IMR-90 (cell line): ENCODE data around the gene TRIO. TPM values are rescaled to one million over a fixed set of nuclear protein-coding genes. Genes with fewer than 3 reads are reported as not detected.

Experiments
- ATAC-seq: fragments of 200-7000 bp; cut with Tn5 transposase; 2 replicates; pipeline ENCODE4 v1.9.1; 2020; ENCODE audit warnings: low read depth, mild to moderate bottlenecking, moderate library complexity
- BruUV-seq: library from RNA; stranded (reverse); fragments of 400-500 nt; replicated peaks from 2 replicates; lab custom pipeline; 2021; lab: Mats Ljungman, UMichigan
- CTCF ChIA-PET: fragments of 300-600 bp; formaldehyde crosslinking; extraction: SDS; loops from one replicate; lab custom pipeline; 2021; ENCODE audit warnings: antibody characterized with exemption; lab: Yijun Ruan, JAX
- POLR2A ChIA-PET: fragments of 300-600 bp; sonication (Branson Sonifier 250); formaldehyde crosslinking; loops from one replicate; lab custom pipeline; 2022; ENCODE audit warnings: antibody characterized with exemption; ENCODE audit not compliant: unreplicated experiment; lab: Charles Lee
- DNase-seq: peaks from one replicate; pipeline ENCODE4 v3.0.0; 2013
- H2AFZ ChIP-seq: replicated peaks from 2 replicates; pipeline ENCODE3; 2013; ENCODE audit warnings: low read length, mild to moderate bottlenecking; ENCODE audit not compliant: poor library complexity
- H2AK5ac ChIP-seq: 2 replicates; pipeline ENCODE4 v1.6.1; 2013; ENCODE audit warnings: low read depth, low read length, inconsistent platforms
- H2AK9ac ChIP-seq: replicated peaks from 2 replicates; pipeline ENCODE3; 2013; ENCODE audit warnings: mild to moderate bottlenecking, low read depth, low read length, moderate library complexity; ENCODE audit not compliant: poor library complexity
- H2BK120ac ChIP-seq: 2 replicates; pipeline ENCODE4 v1.6.1; 2013; ENCODE audit warnings: low read depth, low read length, inconsistent platforms
- H2BK15ac ChIP-seq: 3 replicates; pipeline ENCODE4 v1.6.1; 2013; ENCODE audit warnings: low read depth, low read length, inconsistent platforms
- H2BK20ac ChIP-seq: 2 replicates; pipeline ENCODE4 v1.6.1; 2013; ENCODE audit warnings: low read depth, mild to moderate bottlenecking, inconsistent platforms, low read length, moderate library complexity
- H2BK5ac ChIP-seq: 2 replicates; pipeline ENCODE4 v1.6.1; 2013; ENCODE audit warnings: mild to moderate bottlenecking, low read depth, low read length, inconsistent platforms; ENCODE audit not compliant: poor library complexity, severe bottlenecking
- H3K14ac ChIP-seq: replicated peaks from 2 replicates; pipeline ENCODE4 v1.6.1; 2013; ENCODE audit warnings: low read depth, low read length, inconsistent platforms
- H3K18ac ChIP-seq: 2 replicates; pipeline ENCODE4 v1.6.1; 2013; ENCODE audit warnings: low read depth, low read length, control low read depth
- H3K23ac ChIP-seq: 2 replicates; pipeline ENCODE4 v1.6.1; 2013; ENCODE audit warnings: low read depth, low read length, inconsistent platforms
- H3K27ac ChIP-seq: 2 replicates; pipeline ENCODE4 v1.5.1; 2013; ENCODE audit warnings: mild to moderate bottlenecking, control low read depth, low read length; ENCODE audit not compliant: insufficient read depth
- H3K27me3 ChIP-seq: 2 replicates; pipeline ENCODE4 v1.6.1; 2013; ENCODE audit warnings: low read length; ENCODE audit not compliant: control insufficient read depth, insufficient read depth
- H3K36me3 ChIP-seq: 2 replicates; pipeline ENCODE4 v1.6.1; 2013; ENCODE audit warnings: low read length, mixed read lengths; ENCODE audit not compliant: control insufficient read depth, insufficient read depth
- H3K4ac ChIP-seq: 2 replicates; pipeline ENCODE4 v1.6.1; 2013; ENCODE audit warnings: low read depth, low read length, inconsistent platforms
- H3K4me1 ChIP-seq: 2 replicates; pipeline ENCODE4 v1.6.1; 2013; ENCODE audit warnings: low read length, mixed read lengths; ENCODE audit not compliant: control insufficient read depth, insufficient read depth
- H3K4me2 ChIP-seq: 2 replicates; pipeline ENCODE4 v1.6.1; 2013; ENCODE audit warnings: low read depth, mild to moderate bottlenecking, control low read depth, low read length, moderate library complexity
- H3K4me3 ChIP-seq: 2 replicates; pipeline ENCODE4 v1.5.1; 2013; ENCODE audit warnings: low read depth, mild to moderate bottlenecking, control low read depth, low read length, moderate library complexity; ENCODE audit not compliant: insufficient read depth
- H3K56ac ChIP-seq: 2 replicates; pipeline ENCODE4 v1.6.1; 2013; ENCODE audit warnings: low read length, inconsistent platforms; ENCODE audit not compliant: insufficient read depth; ENCODE audit errors: extremely low read depth
- H3K79me1 ChIP-seq, 2 experiments: 2 replicates each; pipeline ENCODE4 v1.6.1; 2013; ENCODE audit warnings: low read length in 2 of 2, inconsistent platforms in 1 of 2, low read depth in 1 of 2
- H3K9ac ChIP-seq: 2 replicates; pipeline ENCODE4 v1.6.1; 2013; ENCODE audit warnings: low read depth, low read length, control low read depth
- H3K9me1 ChIP-seq: 2 replicates; pipeline ENCODE4 v1.6.1; 2013; ENCODE audit warnings: low read length, inconsistent platforms; ENCODE audit not compliant: insufficient read depth
- H3K9me3 ChIP-seq: 2 replicates; pipeline ENCODE4 v1.6.1; 2013; ENCODE audit warnings: low read length; ENCODE audit not compliant: control insufficient read depth, insufficient read depth
- H4K20me1 ChIP-seq: 2 replicates; pipeline ENCODE4 v1.6.1; 2013; ENCODE audit warnings: low read length, inconsistent platforms; ENCODE audit not compliant: insufficient read depth
- H4K5ac ChIP-seq: 2 replicates; pipeline ENCODE4 v1.6.1; 2013; ENCODE audit warnings: mild to moderate bottlenecking, low read depth, low read length, control low read depth
- H4K8ac ChIP-seq, 2 experiments: 2 replicates each; pipeline ENCODE4 v1.6.1; 2013; ENCODE audit warnings: low read depth in 2 of 2, low read length in 2 of 2, control low read depth in 1 of 2, inconsistent platforms in 1 of 2
- H4K91ac ChIP-seq: 2 replicates; pipeline ENCODE4 v1.6.1; 2013; ENCODE audit warnings: low read depth, low read length, inconsistent platforms; ENCODE audit not compliant: insufficient read depth
- BHLHE40 ChIP-seq: fragments of 150-350 bp; IDR thresholded peaks from 2 replicates; pipeline ENCODE4 v1.6.1; 2016; ENCODE audit warnings: mild to moderate bottlenecking, low read depth, low read length
- CEBPB ChIP-seq: IDR thresholded peaks from 2 replicates; pipeline ENCODE4 v1.6.1; 2012; ENCODE audit warnings: low read depth, low read length, improper control_type of control experiment
- CHD1 ChIP-seq: IDR thresholded peaks from 2 replicates; pipeline ENCODE4 v1.6.1; 2012; ENCODE audit warnings: low read depth, low read length, improper control_type of control experiment
- ELK1 ChIP-seq: fragments of 150-350 bp; IDR thresholded peaks from 2 replicates; pipeline ENCODE4 v1.6.1; 2016; ENCODE audit warnings: low read depth, mild to moderate bottlenecking, low read length, moderate library complexity, borderline replicate concordance
- FOS ChIP-seq: fragments of 150-350 bp; IDR thresholded peaks from 2 replicates; pipeline ENCODE4 v1.6.1; 2016; ENCODE audit warnings: low read depth, low read length
- MAFK ChIP-seq: IDR thresholded peaks from 2 replicates; pipeline ENCODE4 v1.6.1; 2012; ENCODE audit warnings: low read depth, low read length, improper control_type of control experiment
- MAZ ChIP-seq: IDR thresholded peaks from 2 replicates; pipeline ENCODE4 v1.6.1; 2012; ENCODE audit warnings: low read depth, mild to moderate bottlenecking, low read length, improper control_type of control experiment, moderate library complexity, borderline replicate concordance
- MXI1 ChIP-seq: IDR thresholded peaks from 2 replicates; pipeline ENCODE4 v1.6.1; 2012; ENCODE audit warnings: low read depth, mild to moderate bottlenecking, low read length, moderate library complexity, borderline replicate concordance
- NFE2L2 ChIP-seq: fragments of 150-350 bp; IDR thresholded peaks from 2 replicates; pipeline ENCODE4 v1.6.1; 2016; ENCODE audit warnings: low read depth, mild to moderate bottlenecking, low read length
- POLR2A ChIP-seq: IDR thresholded peaks from 2 replicates; pipeline ENCODE4 v1.6.1; 2012; ENCODE audit warnings: mild to moderate bottlenecking, low read depth, low read length
- RAD21 ChIP-seq: IDR thresholded peaks from 2 replicates; pipeline ENCODE4 v1.6.1; 2012; ENCODE audit warnings: low read length, improper control_type of control experiment
- RCOR1 ChIP-seq: IDR thresholded peaks from 2 replicates; pipeline ENCODE4 v1.6.1; 2012; ENCODE audit warnings: mild to moderate bottlenecking, low read length, improper control_type of control experiment; ENCODE audit not compliant: insufficient replicate concordance
- RFX5 ChIP-seq: IDR thresholded peaks from 2 replicates; pipeline ENCODE4 v1.8.0; 2012; ENCODE audit warnings: low read depth, mild to moderate bottlenecking, low read length, moderate library complexity
- SMC3 ChIP-seq: fragments of 150-350 bp; IDR thresholded peaks from 2 replicates; pipeline ENCODE4 v1.6.1; 2016; ENCODE audit warnings: low read depth, mild to moderate bottlenecking, antibody characterized with exemption, low read length, moderate library complexity
- WGBS, 2 experiments: methylation state at CpG; one replicate each; pipeline versions ENCODE4 v1.1.5 to v1.1.7; 2013; ENCODE audit warnings: missing lambda C conversion rate in 2 of 2; ENCODE audit not compliant: insufficient read length in 1 of 2; ENCODE audit errors: extremely low coverage in 2 of 2; 5-methylcytosine and 5-hydroxymethylcytosine counted together
- dilution Hi-C: fragments of 300-500 bp; cut with HindIII; formaldehyde crosslinking; loops from one replicate; pipeline ENCODE4 v1.14.3; 2018; ENCODE audit warnings: low sequenced_read_pairs; ENCODE audit not compliant: unreplicated experiment
- in situ Hi-C: fragments of 300-500 bp; cut with MboI; formaldehyde crosslinking; loops from 3 replicates; pipeline ENCODE4 v1.14.3; 2019; ENCODE audit warnings: low sequenced_read_pairs, inconsistent platforms, mixed read lengths
- intact Hi-C: fragments of 100-400 bp; cut with micrococcal nuclease; formaldehyde crosslinking; loops from 2 replicates; pipeline ENCODE4 v1.10.0; 2022
- polyA plus RNA-seq, 3 experiments: library from polyadenylated mRNA; depleted of rRNA; stranded (reverse); fragments of >200 nt; gene quantifications; 2 replicates each; pipeline ENCODE4 v1.2.3, GENCODE V29; 2012; ENCODE audit warnings: low replicate concordance in 1 of 3
- total RNA-seq: library from RNA; depleted of rRNA; stranded (reverse); fragments of >200 nt; gene quantifications from 2 replicates; pipeline ENCODE4 v1.2.3, GENCODE V29; 2012
- TF ChIP-seq, protein P1 (sequence below): fragments of 150-350 bp; IDR thresholded peaks from 2 replicates; pipeline ENCODE4 v1.6.1; 2017; ENCODE audit warnings: mild to moderate bottlenecking, antibody characterized with exemption, low read length, low read depth

TRIO gene
- total and polyA plus RNA-seq, 2 of the 4 experiments (the other 2 are of a cell fraction), result 206 to 522 TPM

DNA sequence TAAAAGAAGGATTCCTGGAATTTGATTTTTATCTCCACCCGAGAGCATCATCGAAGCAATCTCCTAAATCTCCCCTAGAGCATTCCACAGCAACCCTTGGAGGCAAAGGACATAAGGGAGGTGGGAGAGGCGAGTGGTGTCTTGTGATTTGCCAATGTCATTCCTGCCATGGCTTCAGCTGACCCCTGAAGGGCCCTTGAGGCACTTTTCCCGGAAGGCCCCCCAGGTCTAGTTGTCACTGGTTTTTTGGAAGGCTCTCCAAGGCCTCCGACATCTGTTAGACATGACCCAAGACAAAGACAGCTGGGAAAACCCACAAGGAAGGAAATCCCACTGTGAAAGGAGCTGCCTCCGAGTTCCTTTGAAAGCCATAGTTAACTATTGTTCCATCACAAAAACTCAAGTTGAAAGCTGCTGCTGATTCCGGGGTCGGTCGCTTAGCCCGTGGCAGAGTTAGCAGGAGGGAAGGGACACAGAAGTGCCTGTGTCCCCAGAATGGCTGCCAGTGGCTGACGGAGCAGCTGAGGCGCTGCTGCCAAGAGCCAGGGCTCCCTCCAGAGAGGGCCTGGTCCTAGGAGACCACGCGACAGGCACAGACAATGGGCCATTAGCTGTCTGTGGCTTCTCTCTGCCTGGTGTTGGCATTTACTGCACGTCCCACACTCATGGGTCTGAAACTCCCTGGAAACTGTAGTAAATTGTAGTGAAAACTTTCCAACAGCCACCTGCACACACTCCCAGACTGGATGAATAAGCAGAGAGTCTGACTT lies 24.4 kb upstream of the TRIO start:
- Histone ChIP-seq H2BK15ac (peak overlapping the region; percentile 56; the same call in 1 of the 3 replicates), H3K9me1 (no peaks in the 10 kb centered on the region), H4K20me1 (no peaks in the 10 kb centered on the region), H2BK20ac (no peak overlapping the region), H2AK9ac (peak overlapping the region; percentile 63), H3K27ac (no peak overlapping the region), H3K9me3 (no peaks in the 10 kb centered on the region), H2AK5ac (peak overlapping the region; percentile 0; the same call in 1 of the 2 replicates), H4K5ac (no peak overlapping the region), H3K36me3 (no peaks in the 10 kb centered on the region), H3K23ac (no peak overlapping the region), H4K91ac (0 out of 2 replicates have a peak overlapping the region, but pooled peaks have one; percentile 9), H3K4ac (no peak overlapping the region), H4K8ac (no peak overlapping the region), H3K56ac (no peak overlapping the region), H3K9ac (no peak overlapping the region), H2AFZ (peak overlapping the region; percentile 61), H3K4me3 (no peak overlapping the region), H3K18ac (no peak overlapping the region), H2BK5ac (no peak overlapping the region), H3K14ac (no peak overlapping the region), H3K79me1 (no peaks in the 10 kb centered on the region), H3K4me1 (peaks cover 3% of the 10 kb centered on the region; the same call in 1 of the 2 replicates), H2BK120ac (no peak overlapping the region), H3K27me3 (0 out of 2 replicates have a peak, but pooled peaks cover 2% of the 10 kb centered on the region), H3K4me2 (no peak overlapping the region)
- DNase-seq, result no peak
- in situ Hi-C loops, result loop anchor here (25.0 kb wide), 1 partner anchor 544 kb away; the partner anchor contains the start of gene OTULIN
- no peak for ATAC-seq
- dilution Hi-C loops, result no loop called here
- POLR2A ChIA-PET, result interaction anchor here (1.0 kb wide), 1 partner anchor 194 kb away, joined by 3 read pairs; no protein-coding TSS in a partner anchor
- intact Hi-C loops, result no loop called here
- CTCF ChIA-PET, result no interaction called here
- BruUV-seq, result no TSS peak
- WGBS, 2 experiments, result 78% methylated on average over 4 of the region's 15 CpGs; no CpG with 5 or more reads in 1 of the 2 experiments
- TF ChIP-seq MXI1 (no peak), POLR2A (no peak), CHD1 (no peak), RCOR1 (no peak), MAZ (no peak), FOS (no peak), SMC3 (no peak), NFE2L2 (no peak), CEBPB (no peak), RAD21 (no peak), ELK1 (no peak), MAFK (no peak), RFX5 (no peak), BHLHE40 (no peak)
- TF ChIP-seq, protein P1, sequence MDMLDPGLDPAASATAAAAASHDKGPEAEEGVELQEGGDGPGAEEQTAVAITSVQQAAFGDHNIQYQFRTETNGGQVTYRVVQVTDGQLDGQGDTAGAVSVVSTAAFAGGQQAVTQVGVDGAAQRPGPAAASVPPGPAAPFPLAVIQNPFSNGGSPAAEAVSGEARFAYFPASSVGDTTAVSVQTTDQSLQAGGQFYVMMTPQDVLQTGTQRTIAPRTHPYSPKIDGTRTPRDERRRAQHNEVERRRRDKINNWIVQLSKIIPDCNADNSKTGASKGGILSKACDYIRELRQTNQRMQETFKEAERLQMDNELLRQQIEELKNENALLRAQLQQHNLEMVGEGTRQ, result no peak
